H9 (cell line): Measurements from ENCODE around the gene SMIM36. TPM values are rescaled to one million over a fixed set of nuclear protein-coding genes. Genes with fewer than 3 reads are reported as not detected.

ENCODE experiments used
- DNase-seq: peaks from one replicate; pipeline ENCODE4 v3.0.0-alpha.2; 2017
- H2AFZ ChIP-seq: one replicate; pipeline ENCODE4 v1.6.1; 2013; ENCODE audit warnings: mild to moderate bottlenecking, low read length, control low read depth, moderate library complexity
- H2AK5ac ChIP-seq: 2 replicates; pipeline ENCODE4 v1.6.1; 2013; ENCODE audit warnings: low read length, control low read depth, mixed read lengths; ENCODE audit not compliant: insufficient read length
- H2BK120ac ChIP-seq: one replicate; pipeline ENCODE4 v1.6.1; 2013; ENCODE audit warnings: low read depth, mild to moderate bottlenecking, low read length, control low read depth, inconsistent platforms; ENCODE audit not compliant: poor library complexity, severe bottlenecking
- H2BK12ac ChIP-seq: 2 replicates; pipeline ENCODE4 v1.6.1; 2013; ENCODE audit warnings: low read length, control low read depth, mixed read lengths, low read depth; ENCODE audit not compliant: insufficient read length
- H2BK15ac ChIP-seq: 2 replicates; pipeline ENCODE4 v1.6.1; 2013; ENCODE audit warnings: low read depth, low read length, control low read depth
- H2BK20ac ChIP-seq: one replicate; pipeline ENCODE4 v1.6.1; 2013; ENCODE audit warnings: low read depth, mild to moderate bottlenecking, low read length, control low read depth, inconsistent platforms; ENCODE audit not compliant: poor library complexity, severe bottlenecking
- H2BK5ac ChIP-seq: 2 replicates; pipeline ENCODE4 v1.6.1; 2013; ENCODE audit warnings: low read length, control low read depth, mixed read lengths; ENCODE audit not compliant: insufficient read length
- H3K14ac ChIP-seq: 2 replicates; pipeline ENCODE4 v1.6.1; 2013; ENCODE audit warnings: low read length, control low read depth; ENCODE audit not compliant: insufficient read depth
- H3K18ac ChIP-seq: 2 replicates; pipeline ENCODE4 v1.6.1; 2013; ENCODE audit warnings: low read depth, mild to moderate bottlenecking, mixed read lengths, low read length, control low read depth; ENCODE audit not compliant: insufficient read length
- H3K23ac ChIP-seq: 2 replicates; pipeline ENCODE4 v1.6.1; 2013; ENCODE audit warnings: low read length, control low read depth, mixed read lengths, low read depth; ENCODE audit not compliant: insufficient read length
- H3K23me2 ChIP-seq: 2 replicates; pipeline ENCODE4 v1.6.1; 2013; ENCODE audit warnings: low read depth, mild to moderate bottlenecking, mixed read lengths, low read length, control low read depth; ENCODE audit not compliant: insufficient read length, poor library complexity, severe bottlenecking
- H3K27ac ChIP-seq: 2 replicates; pipeline ENCODE4 v1.5.1; 2013; ENCODE audit warnings: low read length, control low read depth, mixed read lengths, low read depth; ENCODE audit not compliant: insufficient read length
- H3K27me3 ChIP-seq: 2 replicates; pipeline ENCODE4 v1.6.1; 2013; ENCODE audit warnings: low read length, control low read depth, inconsistent platforms; ENCODE audit not compliant: insufficient read depth
- H3K4ac ChIP-seq: 2 replicates; pipeline ENCODE4 v1.6.1; 2013; ENCODE audit warnings: low read depth, mild to moderate bottlenecking, control low read depth, inconsistent platforms, low read length, moderate library complexity
- H3K4me1 ChIP-seq: 2 replicates; pipeline ENCODE4 v1.6.1; 2013; ENCODE audit warnings: low read length, control low read depth, inconsistent platforms; ENCODE audit not compliant: insufficient read depth
- H3K4me2 ChIP-seq: 2 replicates; pipeline ENCODE4 v1.6.1; 2013; ENCODE audit warnings: low read length, control low read depth, mixed read lengths; ENCODE audit not compliant: insufficient read length, insufficient read depth
- H3K56ac ChIP-seq: 2 replicates; pipeline ENCODE4 v1.6.1; 2013; ENCODE audit warnings: low read depth, mild to moderate bottlenecking, mixed read lengths, low read length, control low read depth; ENCODE audit not compliant: insufficient read length
- H3K79me1 ChIP-seq: 2 replicates; pipeline ENCODE4 v1.6.1; 2013; ENCODE audit warnings: low read depth, mild to moderate bottlenecking, moderate library complexity, low read length, control low read depth, inconsistent platforms; ENCODE audit not compliant: insufficient read depth, poor library complexity, severe bottlenecking
- H3K79me2 ChIP-seq: 2 replicates; pipeline ENCODE4 v1.6.1; 2013; ENCODE audit warnings: low read length, control low read depth, inconsistent platforms; ENCODE audit not compliant: insufficient read depth
- H3K9ac ChIP-seq: 2 replicates; pipeline ENCODE4 v1.6.1; 2013; ENCODE audit warnings: low read length, control low read depth, mixed read lengths; ENCODE audit not compliant: insufficient read length; ENCODE audit errors: extremely low read depth
- H3K9me3 ChIP-seq: one replicate; pipeline ENCODE4 v1.6.1; 2013; ENCODE audit warnings: low read depth, low read length, inconsistent platforms; ENCODE audit not compliant: control insufficient read depth
- H3T11ph ChIP-seq: one replicate; pipeline ENCODE4 v1.6.1; 2013; ENCODE audit warnings: mild to moderate bottlenecking, low read length, control low read depth, inconsistent platforms
- H4K20me1 ChIP-seq: one replicate; pipeline ENCODE4 v1.6.1; 2013; ENCODE audit not compliant: control insufficient read depth, insufficient read length, insufficient read depth
- H4K5ac ChIP-seq: 2 replicates; pipeline ENCODE4 v1.6.1; 2013; ENCODE audit warnings: low read depth, mild to moderate bottlenecking, mixed read lengths, low read length, control low read depth; ENCODE audit not compliant: insufficient read length
- H4K8ac ChIP-seq: replicated peaks from 2 replicates; pipeline ENCODE4 v1.6.1; 2013; ENCODE audit warnings: low read length, control low read depth, mixed read lengths, low read depth; ENCODE audit not compliant: insufficient read length
- H4K91ac ChIP-seq: 2 replicates; pipeline ENCODE4 v1.6.1; 2013; ENCODE audit warnings: low read depth, mild to moderate bottlenecking, moderate library complexity, mixed read lengths, low read length, control low read depth; ENCODE audit not compliant: insufficient read length
- H3K27ac Mint-ChIP-seq, 3 experiments: 2 replicates in 2 of 3; 3 replicates in 1 of 3; pipeline ENCODE4 v1.8.0; 2020 to 2021; ENCODE audit warnings: mixed read lengths in 3 of 3, mild to moderate bottlenecking in 1 of 3, moderate library complexity in 1 of 3
- H3K27me3 Mint-ChIP-seq: 2 replicates; pipeline ENCODE4 v1.8.0; 2021; ENCODE audit warnings: low read depth, mild to moderate bottlenecking, moderate library complexity, mixed read lengths
- H3K36me3 Mint-ChIP-seq, 3 experiments: 2 replicates in 2 of 3; 3 replicates in 1 of 3; pipeline ENCODE4 v1.8.0; 2020 to 2021; ENCODE audit warnings: low read depth in 3 of 3, mixed read lengths in 3 of 3; ENCODE audit not compliant: insufficient read depth in 1 of 3
- H3K4me1 Mint-ChIP-seq, 2 experiments: 2 replicates each; pipeline ENCODE4 v1.8.0; 2020; ENCODE audit warnings: mixed read lengths in 2 of 2
- H3K4me3 Mint-ChIP-seq, 2 experiments: 2 replicates in 1 of 2; 3 replicates in 1 of 2; pipeline ENCODE4 v1.8.0; 2020 to 2021; ENCODE audit warnings: mild to moderate bottlenecking in 2 of 2, mixed read lengths in 2 of 2, moderate library complexity in 1 of 2
- H3K9me3 Mint-ChIP-seq, 2 experiments: 2 replicates in 1 of 2; 3 replicates in 1 of 2; pipeline ENCODE4 v1.8.0; 2020; ENCODE audit warnings: mild to moderate bottlenecking in 2 of 2, mixed read lengths in 2 of 2, moderate library complexity in 1 of 2
- CTCF ChIP-seq: fragments of 200-600 bp; sonication (generic); conservative IDR thresholded peaks from 3 replicates; pipeline ENCODE4 v1.8.0; 2021; ENCODE audit warnings: antibody characterized with exemption, mild to moderate bottlenecking
- WGBS: extraction: QIAGEN DNeasy Blood & Tissue Kit; methylation state at CpG from one replicate; pipeline ENCODE4 v1.1.7; 2013; ENCODE audit warnings: missing lambda C conversion rate, low lambda C conversion rate, mixed read lengths; ENCODE audit not compliant: insufficient read length; ENCODE audit errors: extremely low coverage; 5-methylcytosine and 5-hydroxymethylcytosine counted together
- total RNA-seq: library from RNA; stranded (reverse); gene quantifications from 2 replicates; pipeline ENCODE4 v1.2.1, GENCODE V29; 2021

SMIM36 gene
- total RNA-seq, 1 experiment from 2014 or later, result not detected

DNA sequence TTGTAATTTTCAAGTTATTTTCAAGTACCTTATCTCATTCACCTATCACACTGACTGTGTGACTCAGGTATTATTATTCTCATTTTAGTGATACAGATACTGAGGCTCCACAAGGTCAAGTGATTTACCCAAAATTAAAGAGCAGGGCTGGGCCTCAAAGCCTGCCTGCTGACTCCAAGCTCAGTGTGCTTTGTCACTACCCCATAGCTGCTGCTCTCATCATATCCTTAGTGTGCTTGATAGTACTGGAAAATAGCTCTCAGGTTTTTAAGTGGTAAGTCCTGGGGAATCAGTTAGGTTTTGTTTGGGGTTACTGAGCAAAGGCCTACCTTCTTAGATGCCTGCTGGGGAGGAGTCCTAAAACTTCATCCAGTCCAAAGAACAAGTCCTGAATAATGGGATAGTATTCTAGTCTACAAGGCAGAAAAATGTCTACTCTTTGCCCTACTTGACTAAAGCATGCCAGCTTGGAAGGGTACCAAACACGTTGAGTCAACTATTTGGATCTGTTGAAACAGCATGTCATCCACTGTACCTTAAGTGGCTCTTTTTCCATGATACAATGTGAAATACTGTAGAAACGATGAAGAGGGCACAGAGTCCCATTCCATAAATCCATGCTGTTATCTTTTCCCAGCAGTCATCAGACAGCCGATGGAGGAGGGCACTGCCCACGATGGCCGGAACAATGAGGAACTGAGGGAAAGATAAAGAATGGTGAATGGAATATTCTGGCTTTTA is 100.4 kb downstream of the SMIM36 start:
- peaks cover 5 to 7% of the 10 kb centered on the region in 2 experiments; a peak in 3 of 4 replicates for H3K4me1 Mint-ChIP-seq
- H3K14ac ChIP-seq, result no peak overlapping the region
- H2BK5ac ChIP-seq, result no peak overlapping the region

More for the DNA sequence above, 100.4 kb downstream of the SMIM36 start:
- no peak for TF ChIP-seq CTCF
- no peak overlapping the region for H3K4me2 ChIP-seq
- DNase-seq, result no peak
- H2AK5ac ChIP-seq, result no peak overlapping the region
- no peaks in the 10 kb centered on the region for H3K9me3 Mint-ChIP-seq
- H2BK20ac ChIP-seq, result no peak overlapping the region
- H3K36me3 Mint-ChIP-seq, result peaks cover 31 to 73% (median 70%) of the 10 kb centered on the region in 3 experiments
- no peak overlapping the region for H3K27ac ChIP-seq
- H4K5ac ChIP-seq, result no peak overlapping the region
- H3K79me2 ChIP-seq, result peaks cover 4% of the 10 kb centered on the region; the same call in 1 of the 2 replicates
- no peak overlapping the region for H3K56ac ChIP-seq
- no peaks in the 10 kb centered on the region for H3K4me1 ChIP-seq
- H3K23ac ChIP-seq, result no peak overlapping the region
- H4K8ac ChIP-seq, result no peak overlapping the region
- H4K20me1 ChIP-seq, result no peaks in the 10 kb centered on the region
- H3K4me3 Mint-ChIP-seq, result no peak overlapping the region
- H3K9ac ChIP-seq, result no peak overlapping the region
- H3K27me3 Mint-ChIP-seq, result no peaks in the 10 kb centered on the region
- H3K23me2 ChIP-seq, result no peaks in the 10 kb centered on the region
- H3K27ac Mint-ChIP-seq, result no peak overlapping the region; a peak in 1 of 7 replicates
- no peak overlapping the region for H4K91ac ChIP-seq
- no peak overlapping the region for H2AFZ ChIP-seq
- no peaks in the 10 kb centered on the region for H3K79me1 ChIP-seq
- H3K18ac ChIP-seq, result no peak overlapping the region
- WGBS, result no CpG with 5 or more reads among the region's 5 CpGs
- no peaks in the 10 kb centered on the region for H3K9me3 ChIP-seq
- no peak overlapping the region for H2BK15ac ChIP-seq
- no peak overlapping the region for H2BK12ac ChIP-seq
- no peak overlapping the region for H3T11ph ChIP-seq
- H3K4ac ChIP-seq, result no peak overlapping the region
- no peaks in the 10 kb centered on the region for H3K27me3 ChIP-seq
- H2BK120ac ChIP-seq, result no peak overlapping the region
